ENCODE measurements around the gene NIP7. TPM values are rescaled to one million over a fixed set of nuclear protein-coding genes. Genes with fewer than 3 reads are reported as not detected.

NIP7 gene
- total and polyA plus RNA-seq, 9 of the 15 experiments (the other 6 are each of a cell fraction or from before 2014, with no cell fraction given): 28.9 to 85.5 (median 72.5) TPM

GRCh38 chr16:69330286-69331109, 9.1 kb upstream of the NIP7 start, which contains the start of gene PDF (continued):
- TF ChIP-seq ZNF197 (CRISPR knock-in tag; IDR thresholded peaks at IDR 0.05; ENCODE audit: low read depth) (no peak), PCBP1 (IDR thresholded peaks at IDR 0.05; ENCODE audit: low read depth, low read length, poor library complexity, severe bottlenecking) (no peak), NFE2L1 (tag; IDR thresholded peaks at IDR 0.05; ENCODE audit: borderline replicate concordance, low read depth) (no peak), DIDO1 (tag; IDR thresholded peaks at IDR 0.05; ENCODE audit: low read depth) (no peak), ZNF431 (CRISPR knock-in tag; IDR thresholded peaks at IDR 0.05) (no peak), ZFP91 (CRISPR knock-in tag; IDR thresholded peaks at IDR 0.05) (peak; percentile 63; the same call in 1 of the 2 replicates), ZNF551 (CRISPR knock-in tag; IDR thresholded peaks at IDR 0.05) (no peak), NR3C1 (CRISPR knock-in tag; IDR thresholded peaks at IDR 0.05) (no peak), ZBTB43 (CRISPR knock-in tag; IDR thresholded peaks at IDR 0.05) (no peak), MITF (IDR thresholded peaks at IDR 0.05) (no peak), PHF20 (IDR thresholded peaks at IDR 0.05; ENCODE audit: partially characterized antibody) (peak; percentile 80), THRB (CRISPR knock-in tag; conservative IDR thresholded peaks at IDR 0.05) (no peak), PKNOX1 (IDR thresholded peaks at IDR 0.05) (peak; percentile 82), WHSC1 (IDR thresholded peaks at IDR 0.05; ENCODE audit: low read length) (no peak), FOXA1 (IDR thresholded peaks at IDR 0.05; ENCODE audit: borderline replicate concordance) (no peak), SAFB (IDR thresholded peaks at IDR 0.05; ENCODE audit: borderline replicate concordance, low read depth, low read length) (peak; percentile 66; the same call in 1 of the 2 replicates), ZBTB34 (CRISPR knock-in tag; IDR thresholded peaks at IDR 0.05) (no peak), KLF6 (CRISPR knock-in tag; IDR thresholded peaks at IDR 0.05; ENCODE audit: borderline replicate concordance) (no peak), SRSF9 (IDR thresholded peaks at IDR 0.05; ENCODE audit: borderline replicate concordance, low read depth, low read length) (no peak)

Data from K562 (cell line).